NCI-H2029 treated with DMSO at 0.1 percent for 48 hours (cell line): Measurements from ENCODE around the gene ZEB1.
A peak's percentile ranks its signal among the peaks of the same experiment; 100 is the strongest.
"Not testable (repeated sequence)": the region's sequence is repeated elsewhere in the genome, so short reads cannot be mapped to it uniquely, and the experiment has no call there.

ENCODE experiments used
- DNase-seq: peaks from one replicate; lab custom pipeline; 2025; lab: John Stamatoyannopoulos, UW

Gene ZEB1

GRCh38 chr10:31366703-31367102 lies 47.7 kb downstream of the ZEB1 start:
- DNase-seq, result no peak

GRCh38 chr10:31368724-31369123 lies 49.7 kb downstream of the ZEB1 start:
- no peak for DNase-seq

- DNase-seq, result no peak
These were observed 53.4 kb downstream of the ZEB1 start for GRCh38 chr10:31372439-31372838.

- no peak for DNase-seq
These were observed 55.2 kb downstream of the ZEB1 start for GRCh38 chr10:31374146-31374696.

GRCh38 chr10:31381171-31381570 lies 62.2 kb downstream of the ZEB1 start:
- no peak for DNase-seq

GRCh38 chr10:31381766-31382316 lies 62.8 kb downstream of the ZEB1 start:
- no peak for DNase-seq

- DNase-seq, result no peak
These were observed 65.0 kb downstream of the ZEB1 start for GRCh38 chr10:31383810-31384588.

GRCh38 chr10:31384589-31384949 lies 65.6 kb downstream of the ZEB1 start:
- no peak for DNase-seq

- DNase-seq, result no peak
These were observed 71.8 kb downstream of the ZEB1 start for GRCh38 chr10:31390804-31391203.

- DNase-seq, result no peak
These were observed 74.8 kb downstream of the ZEB1 start for GRCh38 chr10:31393844-31394243.

- DNase-seq, result no peak
These were observed 76.7 kb downstream of the ZEB1 start for GRCh38 chr10:31395695-31396094.

- DNase-seq, result no peak
These were observed 77.4 kb downstream of the ZEB1 start for GRCh38 chr10:31396376-31396775.

GRCh38 chr10:31397852-31398251 lies 78.8 kb downstream of the ZEB1 start:
- no peak for DNase-seq

GRCh38 chr10:31399171-31399570 lies 80.2 kb downstream of the ZEB1 start:
- DNase-seq, result no peak

- no peak for DNase-seq
These were observed 80.6 kb downstream of the ZEB1 start for GRCh38 chr10:31399631-31400030.

GRCh38 chr10:31401287-31401686 lies 82.3 kb downstream of the ZEB1 start:
- DNase-seq, result peak; percentile 36

GRCh38 chr10:31404640-31405039 lies 85.6 kb downstream of the ZEB1 start:
- DNase-seq, result no peak

GRCh38 chr10:31405829-31406228 lies 86.8 kb downstream of the ZEB1 start:
- DNase-seq, result not testable (repeated sequence)

GRCh38 chr10:31412397-31412796 lies 93.4 kb downstream of the ZEB1 start:
- DNase-seq, result not testable (repeated sequence)

- no peak for DNase-seq
These were observed 94.3 kb downstream of the ZEB1 start for GRCh38 chr10:31413325-31413724.

- DNase-seq, result no peak
These were observed 99.5 kb downstream of the ZEB1 start for GRCh38 chr10:31418481-31418880.

GRCh38 chr10:31419394-31420063 lies 100.5 kb downstream of the ZEB1 start:
- DNase-seq, result no peak

- DNase-seq, result no peak
These were observed 102.3 kb downstream of the ZEB1 start for GRCh38 chr10:31421322-31421721.
